Natural killer cell (primary cell): ENCODE data around the gene IRF1. TPM values are rescaled to one million over a fixed set of nuclear protein-coding genes. Genes with fewer than 3 reads are reported as not detected.

Experiments used
- ATAC-seq, 3 donors: fragments of 150-1000 bp in 2 of 3; fragments of 200-7000 bp in 1 of 3; cut with Tn5 transposase; 1 replicate in 1 of 3; 2 replicates in 2 of 3; pipeline ENCODE4 v1.10.0; 2021; ENCODE audit warnings: mild to moderate bottlenecking in 2 of 3, moderate library complexity in 2 of 3
- DNase-seq, 2 donors: peaks; one replicate each; pipeline versions ENCODE4 v3.0.0 to v3.0.0-alpha.2; 2013 to 2021; ENCODE audit warnings: mixed read lengths in 1 of 2
- H3K27ac ChIP-seq: one replicate; pipeline ENCODE4 v1.5.1; 2013; ENCODE audit warnings: mild to moderate bottlenecking, low read length
- H3K27me3 ChIP-seq: one replicate; pipeline ENCODE4 v1.6.1; 2013; ENCODE audit warnings: low read length; ENCODE audit not compliant: control insufficient read depth, insufficient read depth
- H3K36me3 ChIP-seq: one replicate; pipeline ENCODE4 v1.6.1; 2013; ENCODE audit warnings: low read length; ENCODE audit not compliant: control insufficient read depth, insufficient read depth
- H3K4me1 ChIP-seq: one replicate; pipeline ENCODE4 v1.6.1; 2013; ENCODE audit warnings: low read length; ENCODE audit not compliant: control insufficient read depth, insufficient read depth
- H3K4me3 ChIP-seq: one replicate; pipeline ENCODE4 v1.5.1; 2013; ENCODE audit warnings: low read length
- H3K9me3 ChIP-seq: one replicate; pipeline ENCODE4 v1.6.1; 2013; ENCODE audit warnings: low read length; ENCODE audit not compliant: control insufficient read depth, insufficient read depth
- H3K27ac Mint-ChIP-seq, 2 donors: one replicate each; pipeline ENCODE4 v1.8.0; 2022; ENCODE audit warnings: mild to moderate bottlenecking in 2 of 2, mixed read lengths in 2 of 2, moderate library complexity in 1 of 2
- H3K27me3 Mint-ChIP-seq, 2 donors: one replicate each; pipeline ENCODE4 v1.8.0; 2022; ENCODE audit warnings: low read depth in 2 of 2, mixed read lengths in 2 of 2
- H3K36me3 Mint-ChIP-seq: one replicate; pipeline ENCODE4 v1.8.0; 2022; ENCODE audit warnings: mixed read lengths
- H3K4me1 Mint-ChIP-seq, 2 donors: one replicate each; pipeline ENCODE4 v1.8.0; 2022; ENCODE audit warnings: mixed read lengths in 2 of 2
- H3K4me3 Mint-ChIP-seq: one replicate; pipeline ENCODE4 v1.8.0; 2022; ENCODE audit warnings: mild to moderate bottlenecking, moderate library complexity, mixed read lengths
- H3K9me3 Mint-ChIP-seq, 2 donors: one replicate each; pipeline ENCODE4 v1.8.0; 2022; ENCODE audit warnings: mixed read lengths in 2 of 2
- CTCF ChIP-seq: fragments of 200-600 bp; IDR thresholded peaks from one replicate; pipeline ENCODE4 v1.8.0; 2022; ENCODE audit warnings: antibody characterized with exemption
- WGBS: methylation state at CpG from one replicate; pipeline ENCODE4 v1.1.7; 2013; ENCODE audit warnings: missing lambda C conversion rate; ENCODE audit not compliant: insufficient coverage; 5-methylcytosine and 5-hydroxymethylcytosine counted together
- intact Hi-C: fragments of 100-400 bp; cut with micrococcal nuclease; formaldehyde crosslinking; loops from one replicate; pipeline ENCODE4 v1.14.2; 2022
- total RNA-seq, 4 donors: library from RNA; stranded (reverse); fragments of 120-200 nt in 1 of 4; gene quantifications; one replicate each; pipeline versions ENCODE4 v1.2.3 to v1.2.4, GENCODE V29; 2013 to 2022

Gene IRF1
- total RNA-seq, 3 donors from 2014 or later (not counting 1 experiment from before 2014, with no cell fraction given), result 1,190 to 1,513 (median 1,282) TPM

GRCh38 chr5:132445930-132446329, 44.6 kb downstream of the IRF1 start:
- H3K4me3 ChIP-seq, result no peak overlapping the region
- ATAC-seq, result no peak
- H3K27me3 ChIP-seq, result no peaks in the 10 kb centered on the region
- H3K36me3 ChIP-seq, result peaks cover 29% of the 10 kb centered on the region
- H3K4me1 Mint-ChIP-seq, result peaks cover 92 to 96% of the 10 kb centered on the region in 2 donors
- WGBS, result 81% methylated on average over 3 of the region's 3 CpGs
- peak in 1 of 2 donors; percentile 6 for DNase-seq
- H3K36me3 Mint-ChIP-seq, result no peaks in the 10 kb centered on the region
- no peak overlapping the region for H3K4me3 Mint-ChIP-seq
- H3K27me3 Mint-ChIP-seq, result no peaks in the 10 kb centered on the region
- H3K4me1 ChIP-seq, result peaks cover 83% of the 10 kb centered on the region
- H3K9me3 ChIP-seq, result no peaks in the 10 kb centered on the region
- TF ChIP-seq CTCF, result no peak
- no peak overlapping the region for H3K27ac ChIP-seq
- intact Hi-C loops, result no loop called here
- H3K9me3 Mint-ChIP-seq, result no peaks in the 10 kb centered on the region
- H3K27ac Mint-ChIP-seq, result peak overlapping the region; percentile 87 to 100

GRCh38 chr5:132445640-132445923, 45.0 kb downstream of the IRF1 start:
- peaks cover 83% of the 10 kb centered on the region for H3K4me1 ChIP-seq
- ATAC-seq (no peak), DNase-seq (peak in 1 of 2 donors; percentile 11)
- peak overlapping the region; percentile 87 to 100 for H3K27ac Mint-ChIP-seq
- H3K36me3 ChIP-seq, result peaks cover 31% of the 10 kb centered on the region
- H3K9me3 Mint-ChIP-seq, result no peaks in the 10 kb centered on the region
- H3K4me3 ChIP-seq, result no peak overlapping the region
- intact Hi-C loops, result no loop called here
- no peak overlapping the region for H3K4me3 Mint-ChIP-seq
- no peak overlapping the region for H3K27ac ChIP-seq
- peaks cover 92 to 96% of the 10 kb centered on the region in 2 donors for H3K4me1 Mint-ChIP-seq
- no peaks in the 10 kb centered on the region for H3K27me3 ChIP-seq
- WGBS, result 97% methylated on average over 3 of the region's 4 CpGs
- H3K36me3 Mint-ChIP-seq, result no peaks in the 10 kb centered on the region
- no peaks in the 10 kb centered on the region for H3K9me3 ChIP-seq
- no peaks in the 10 kb centered on the region for H3K27me3 Mint-ChIP-seq
- no peak for TF ChIP-seq CTCF

GRCh38 chr5:132444841-132445639, 45.5 kb downstream of the IRF1 start:
- DNase-seq (peak in 1 of 2 donors; percentile 7), ATAC-seq (no peak)
- H3K27ac ChIP-seq, result peak overlapping the region; percentile 17
- intact Hi-C loops, result no loop called here
- H3K27ac Mint-ChIP-seq, result peak overlapping the region; percentile 87 to 100
- no peaks in the 10 kb centered on the region for H3K27me3 Mint-ChIP-seq
- 97% methylated on average over 5 of the region's 5 CpGs for WGBS
- peak overlapping the region; percentile 43 for H3K4me3 Mint-ChIP-seq
- H3K4me1 Mint-ChIP-seq, result peaks cover 96 to 97% of the 10 kb centered on the region in 2 donors
- TF ChIP-seq CTCF, result no peak
- H3K4me3 ChIP-seq, result no peak overlapping the region
- no peaks in the 10 kb centered on the region for H3K9me3 Mint-ChIP-seq
- peaks cover 28% of the 10 kb centered on the region for H3K36me3 ChIP-seq
- no peaks in the 10 kb centered on the region for H3K9me3 ChIP-seq
- H3K27me3 ChIP-seq, result no peaks in the 10 kb centered on the region
- no peaks in the 10 kb centered on the region for H3K36me3 Mint-ChIP-seq
- peaks cover 86% of the 10 kb centered on the region for H3K4me1 ChIP-seq
